HG03521 (cell line): ENCODE data around the gene CLDN6.
A peak's percentile ranks its signal among the peaks of the same experiment; 100 is the strongest.

Experiments
- ATAC-seq: cut with Tn5 transposase; IDR thresholded peaks from one replicate; pipeline ENCODE4 v1.9.1; 2021; ENCODE audit warnings: mild to moderate bottlenecking, moderate library complexity; ENCODE audit not compliant: unreplicated experiment

Gene CLDN6

DNA sequence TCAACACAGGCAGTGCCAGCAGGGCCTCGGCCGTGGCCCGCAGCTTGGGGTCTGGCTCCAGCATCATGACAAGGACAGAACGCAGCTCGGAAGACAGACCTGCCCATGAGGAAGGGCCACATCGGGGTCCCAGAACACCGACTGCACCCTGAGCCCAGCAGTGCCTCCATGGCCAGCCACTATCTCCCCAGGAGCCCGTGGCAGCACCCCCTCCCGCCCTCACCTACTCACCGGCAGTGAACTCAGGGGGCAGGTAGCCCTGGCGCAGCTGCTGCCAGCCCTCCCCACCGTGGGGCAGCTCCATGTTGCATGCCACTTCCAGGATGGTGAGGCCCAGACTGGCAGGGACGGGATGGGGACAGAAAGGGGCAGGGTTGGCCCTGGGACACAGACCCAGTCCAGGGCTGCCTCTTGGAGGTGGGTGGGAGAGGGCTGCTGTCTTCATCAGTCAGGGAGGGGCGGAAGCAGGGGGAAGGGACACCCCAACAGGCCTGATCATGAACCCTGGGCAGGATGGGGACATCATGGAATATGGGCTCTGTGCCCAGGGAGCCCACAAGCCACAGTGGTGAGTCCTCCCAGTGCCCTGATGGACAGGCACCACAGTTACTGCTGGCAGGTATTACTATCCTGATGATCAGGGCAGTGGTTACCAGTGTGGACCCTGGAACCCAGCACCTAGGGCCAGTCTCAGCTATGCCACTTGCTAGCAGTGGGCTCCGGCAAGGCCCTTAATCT is 43.5 kb downstream of the CLDN6 start:
- no peak for ATAC-seq

DNA sequence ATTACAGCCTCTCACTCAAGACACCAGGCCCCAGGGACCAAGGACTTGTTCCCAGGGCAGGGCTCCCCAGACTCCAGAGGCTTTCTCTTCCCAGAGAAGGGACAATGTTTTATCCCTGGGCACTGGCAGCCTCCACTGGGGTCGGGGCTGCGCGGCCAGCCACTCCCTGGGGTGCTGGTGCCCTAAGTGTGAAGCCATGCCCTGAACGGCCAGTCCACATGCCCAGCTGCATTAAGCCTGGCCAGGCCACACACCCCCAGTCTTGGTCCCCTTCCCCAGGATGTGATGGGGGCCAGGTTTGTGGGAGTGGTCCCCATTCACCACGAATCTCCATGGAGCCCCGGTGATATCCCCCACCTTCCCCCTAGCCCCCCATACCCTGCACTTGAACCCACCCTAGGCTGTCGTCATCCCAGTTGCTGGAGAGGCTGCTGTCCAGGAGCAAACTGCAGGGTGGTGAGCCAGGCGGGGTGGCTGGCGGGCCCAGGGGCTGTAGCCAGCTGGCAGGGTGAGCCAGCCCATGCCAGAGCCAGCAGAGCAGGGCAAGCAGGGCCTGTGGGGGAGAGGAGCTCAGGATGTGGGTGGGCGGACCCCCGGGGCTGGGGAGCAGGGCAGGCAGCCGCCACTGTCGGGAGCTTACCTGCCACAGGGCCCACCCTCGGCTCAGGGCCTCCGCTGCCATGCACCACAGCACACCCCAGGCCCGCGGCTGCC is 44.2 kb downstream of the CLDN6 start:
- ATAC-seq: no peak

DNA sequence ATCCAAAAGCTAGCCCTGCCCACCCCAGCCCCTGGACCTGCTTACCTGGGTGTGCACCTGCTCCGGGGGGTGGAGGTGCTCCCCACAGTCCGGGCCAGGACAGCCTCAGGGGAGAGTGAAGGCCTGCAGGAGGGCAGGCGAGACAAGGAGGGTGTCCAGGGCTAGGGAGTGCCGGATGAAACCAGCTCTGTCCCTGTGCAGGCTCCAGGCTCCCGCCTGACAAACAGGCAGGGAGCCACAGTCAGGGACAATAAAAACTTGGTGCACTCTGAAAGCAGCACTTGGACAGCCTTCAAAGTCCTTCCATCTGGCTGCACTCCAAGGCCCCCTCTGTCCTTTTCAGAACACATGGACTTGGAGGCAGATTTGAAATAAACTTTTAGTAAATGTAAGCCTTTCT is 44.9 kb downstream of the CLDN6 start:
- ATAC-seq: no peak

DNA sequence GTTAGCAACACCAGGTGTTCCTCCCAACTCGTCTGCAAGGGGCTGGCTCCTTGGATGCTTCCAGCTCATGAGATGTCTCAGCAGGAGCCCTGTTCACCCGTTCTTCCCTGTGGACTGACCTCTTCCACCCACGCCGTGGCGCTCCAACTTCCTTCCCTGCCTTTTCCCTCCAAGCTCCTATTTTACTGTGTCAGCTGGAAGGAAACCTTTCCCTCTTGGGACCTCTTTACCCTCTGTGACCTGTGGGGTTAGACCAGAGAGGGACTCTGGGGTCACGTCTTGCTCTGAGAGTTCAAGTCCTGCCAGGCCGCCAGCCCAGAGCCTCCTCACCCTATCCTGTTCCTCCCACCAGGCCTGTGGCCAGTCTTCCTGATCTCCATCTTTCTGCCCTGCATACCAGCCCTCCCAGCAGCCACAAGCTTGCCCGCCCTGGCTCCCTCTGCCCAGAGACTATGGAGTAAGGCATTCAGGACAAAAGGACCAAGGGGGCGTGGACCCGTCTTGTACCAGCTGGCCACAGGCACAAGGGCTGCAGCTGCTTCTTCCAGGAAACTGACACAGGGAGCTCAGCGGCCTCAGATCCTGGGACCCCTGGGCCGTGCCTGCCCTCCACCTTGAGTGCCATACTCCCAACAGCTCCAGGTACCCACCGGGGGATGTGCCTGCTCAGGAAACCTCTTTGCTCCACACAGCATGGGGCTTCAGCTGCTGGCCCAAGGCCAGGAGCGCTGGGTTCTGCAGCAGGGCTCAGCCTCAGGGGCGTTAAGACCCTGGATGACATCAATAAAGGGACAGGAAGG is 45.8 kb downstream of the CLDN6 start:
- ATAC-seq: no peak

DNA sequence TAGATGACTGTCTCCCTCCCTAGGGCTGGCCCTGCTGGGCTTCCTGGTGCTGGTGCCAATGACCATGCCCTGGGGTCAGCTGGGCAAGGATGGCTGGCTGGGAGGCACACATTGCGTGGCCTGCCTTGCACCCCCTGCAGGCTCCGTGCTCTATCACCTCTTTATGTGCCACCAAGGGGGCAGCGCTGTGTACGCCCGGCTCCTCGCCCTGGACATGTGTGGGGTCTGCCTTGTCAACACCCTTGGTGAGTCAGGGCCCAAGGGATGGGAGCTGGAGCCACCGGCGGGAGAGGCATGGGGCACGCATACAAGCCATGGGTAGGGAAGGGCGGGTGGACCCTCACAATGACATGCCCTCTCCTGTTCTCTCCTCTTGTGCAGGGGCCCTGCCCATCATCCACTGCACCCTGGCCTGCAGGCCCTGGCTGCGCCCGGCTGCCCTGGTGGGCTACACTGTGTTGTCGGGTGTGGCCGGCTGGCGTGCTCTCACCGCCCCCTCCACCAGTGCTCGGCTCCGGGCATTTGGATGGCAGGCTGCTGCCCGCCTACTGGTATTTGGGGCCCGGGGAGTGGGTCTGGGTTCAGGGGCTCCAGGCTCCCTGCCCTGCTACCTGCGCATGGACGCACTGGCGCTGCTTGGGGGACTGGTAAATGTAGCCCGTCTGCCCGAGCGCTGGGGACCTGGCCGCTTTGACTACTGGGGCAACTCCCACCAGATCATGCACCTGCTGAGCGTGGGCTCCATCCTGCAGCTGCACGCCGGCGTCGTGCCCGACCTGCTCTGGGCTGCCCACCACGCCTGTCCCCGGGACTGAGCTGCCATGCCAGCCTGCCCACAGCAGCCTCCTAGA is 46.6 kb downstream of the CLDN6 start:
- no peak for ATAC-seq

DNA sequence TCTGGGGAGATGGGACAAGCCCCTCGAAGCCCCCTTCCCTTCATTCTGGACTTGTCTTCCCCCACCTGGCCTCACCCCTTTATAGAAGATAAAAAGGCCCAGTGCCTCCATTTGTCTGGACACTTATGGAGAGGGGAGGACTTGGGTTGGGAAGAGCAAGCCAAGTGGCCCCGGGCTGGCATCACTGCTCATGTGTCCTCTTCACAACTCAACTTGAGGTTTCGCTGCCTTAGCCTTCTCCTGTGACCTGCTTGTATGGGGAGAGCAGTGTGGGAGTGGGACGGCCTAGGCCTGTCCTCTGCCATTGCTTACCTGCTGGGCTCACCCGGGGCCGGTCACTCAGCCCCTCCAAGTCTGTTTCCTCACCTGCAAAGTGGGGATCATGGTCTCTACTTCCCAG is 47.4 kb downstream of the CLDN6 start:
- no peak for ATAC-seq

DNA sequence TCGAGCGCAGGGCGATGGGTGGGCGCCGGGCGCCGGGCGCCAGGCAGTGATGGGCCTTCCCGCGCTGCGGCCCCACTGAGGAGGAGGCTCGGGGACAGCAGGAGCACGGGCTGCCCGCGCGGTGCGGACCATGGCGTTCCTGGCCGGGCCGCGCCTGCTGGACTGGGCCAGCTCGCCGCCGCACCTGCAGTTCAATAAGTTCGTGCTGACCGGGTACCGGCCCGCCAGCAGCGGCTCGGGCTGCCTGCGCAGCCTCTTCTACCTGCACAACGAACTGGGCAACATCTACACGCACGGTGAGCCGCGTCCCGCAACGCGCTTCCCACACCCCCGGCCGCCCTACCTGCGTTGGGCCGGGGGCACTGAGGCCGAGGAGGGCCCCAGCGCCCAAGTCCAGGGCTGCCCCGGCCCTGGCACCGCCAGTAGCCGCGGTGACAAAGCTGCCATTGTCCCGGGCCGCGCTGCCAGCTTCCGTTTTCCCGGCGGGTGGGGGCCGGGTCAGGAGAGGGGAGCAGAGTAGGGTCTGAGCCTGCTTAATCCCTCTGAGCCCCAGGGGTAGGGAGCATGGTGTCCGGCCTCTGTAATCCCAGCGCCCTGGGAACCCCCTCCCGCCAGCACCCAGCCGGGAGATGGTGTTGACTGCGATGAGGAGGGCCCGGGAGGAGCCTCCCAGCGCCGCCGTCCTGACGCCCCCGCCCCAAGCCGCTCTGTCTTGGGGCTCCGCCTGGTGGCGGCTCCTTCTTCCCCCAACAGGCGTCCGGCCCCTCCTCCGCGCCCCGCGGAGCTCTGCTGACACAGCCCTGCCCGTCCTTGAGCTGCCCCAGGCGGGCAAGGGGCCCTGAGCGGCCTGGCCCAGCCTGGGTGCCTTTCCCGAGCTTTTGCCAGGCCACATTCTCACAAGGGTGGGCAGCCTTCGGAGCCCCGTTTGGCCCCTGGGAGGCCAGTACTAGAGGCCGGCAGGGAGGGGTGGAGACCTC is 48.1 kb downstream of the CLDN6 start:
- ATAC-seq: no peak

DNA sequence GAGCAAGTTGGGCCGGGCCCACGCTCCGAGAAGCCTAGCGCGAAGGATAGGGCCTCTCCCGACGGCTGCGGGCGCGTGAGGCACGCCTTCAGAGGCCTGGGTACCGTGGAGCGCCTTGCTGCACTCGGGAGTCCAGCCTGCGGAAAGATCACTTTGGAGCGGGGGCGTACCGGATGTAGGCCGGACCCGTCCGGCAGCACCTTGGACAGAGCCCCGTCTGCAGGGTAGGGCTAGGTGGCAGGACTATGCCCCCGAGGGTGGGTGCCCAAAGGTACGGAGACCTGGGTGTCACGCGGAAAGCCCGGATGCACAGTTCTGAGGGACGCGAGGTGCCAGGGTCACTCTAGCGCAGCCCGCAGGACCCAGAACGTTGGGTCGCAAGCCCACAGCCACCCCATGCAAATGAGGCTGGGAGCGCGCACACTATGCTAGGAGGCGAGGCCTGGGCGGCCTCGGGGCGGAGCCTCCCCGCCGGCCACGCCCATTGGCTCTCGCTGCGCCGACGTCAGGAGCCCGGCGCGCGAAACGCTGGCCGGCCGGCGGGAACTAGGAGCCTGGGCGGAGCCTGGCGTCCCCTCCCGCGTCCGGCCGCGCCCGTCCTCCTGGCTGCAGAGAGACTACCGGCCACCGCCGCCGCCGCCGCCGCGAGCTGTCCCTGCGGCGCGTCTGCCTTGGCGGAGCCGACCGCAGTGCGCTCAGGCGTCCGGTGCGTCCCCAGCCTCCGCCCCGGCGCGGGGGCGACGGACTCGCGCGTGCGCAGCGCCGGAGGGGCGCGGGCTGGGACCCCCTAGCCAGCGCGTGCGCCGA is 49.0 kb downstream of the CLDN6 start, which contains the start of gene PAQR4:
TSS of gene PAQR4 (plus strand) at position 611 of the 807 bp plus-strand sequence. CDS start 327 bp downstream, outside the sequence.
- peak; percentile 70 for ATAC-seq

DNA sequence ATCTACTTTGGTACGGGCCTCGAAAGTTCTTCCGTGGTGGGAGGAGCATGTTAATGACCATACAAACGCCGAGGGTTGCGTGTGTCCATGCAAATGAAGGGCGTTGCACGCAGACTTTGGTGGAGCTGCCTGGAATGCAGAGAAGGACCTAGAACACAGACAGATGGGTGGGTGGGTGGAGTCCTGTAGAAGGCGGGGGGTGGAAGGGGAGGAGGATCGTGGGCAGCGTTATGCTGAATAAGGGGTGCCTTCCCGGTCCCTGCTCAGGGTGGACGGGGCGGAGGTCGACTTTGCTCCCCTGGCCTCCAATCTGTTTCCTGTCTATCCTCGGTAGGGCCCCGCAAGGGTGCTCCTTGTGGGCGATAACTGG is 49.6 kb downstream of the CLDN6 start:
- no peak for ATAC-seq

DNA sequence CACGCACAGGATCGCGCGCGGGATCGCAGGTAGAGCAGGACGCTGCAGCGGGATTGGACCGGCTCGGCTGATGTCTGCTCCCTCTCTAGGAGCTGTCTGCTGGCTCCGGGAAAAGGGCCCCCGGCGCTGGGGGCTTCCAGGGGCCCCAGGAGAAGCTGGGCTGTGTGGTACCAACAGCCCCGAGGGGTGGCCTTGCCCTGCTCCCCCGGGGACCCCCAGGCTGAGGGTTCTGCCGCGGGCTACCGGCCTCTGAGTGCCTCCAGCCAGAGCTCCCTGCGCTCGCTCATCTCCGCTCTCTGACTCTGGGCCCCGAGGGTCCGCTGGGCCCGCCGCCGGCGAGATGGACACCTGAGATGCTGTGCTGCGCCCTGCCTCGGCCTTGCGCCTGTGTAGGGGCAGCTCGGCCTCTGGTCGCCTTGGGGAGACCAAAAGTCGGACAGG is 50.2 kb downstream of the CLDN6 start:
- ATAC-seq: no peak

DNA sequence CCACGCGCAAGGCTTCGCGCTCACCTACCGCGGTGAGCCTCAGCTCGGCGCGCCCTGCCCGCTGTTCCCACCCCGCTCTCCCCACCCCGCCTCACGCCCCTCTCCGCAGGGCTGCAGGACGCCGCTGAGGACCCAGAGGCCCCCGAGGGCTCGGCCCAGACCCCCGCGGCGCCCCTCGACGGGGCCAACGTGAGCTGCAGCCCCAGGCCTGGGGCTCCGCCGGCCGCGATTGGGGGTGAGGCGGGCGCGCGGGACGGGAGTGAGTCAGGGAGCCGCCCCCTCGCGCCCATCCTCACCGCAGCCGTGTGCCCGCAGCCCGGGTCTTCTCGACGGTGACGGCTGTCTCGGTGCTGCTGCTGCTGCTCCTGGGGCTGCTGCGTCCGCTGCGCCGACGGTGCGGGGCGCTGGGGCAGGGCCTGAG is 50.8 kb downstream of the CLDN6 start:
- ATAC-seq: no peak

DNA sequence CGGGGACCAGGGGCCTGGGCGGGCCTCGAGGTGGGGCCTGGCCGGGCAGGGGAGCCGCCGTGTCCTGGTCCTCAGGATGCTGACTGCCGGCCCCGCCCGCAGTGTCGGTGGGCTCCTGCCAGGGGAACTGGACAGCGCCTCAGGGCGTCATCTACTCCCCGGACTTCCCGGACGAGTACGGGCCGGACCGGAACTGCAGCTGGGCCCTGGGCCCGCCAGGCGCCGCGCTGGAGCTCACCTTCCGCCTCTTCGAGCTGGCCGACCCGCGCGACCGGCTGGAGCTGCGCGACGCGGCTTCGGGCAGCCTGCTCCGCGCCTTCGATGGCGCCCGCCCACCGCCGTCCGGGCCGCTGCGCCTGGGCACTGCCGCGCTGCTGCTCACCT is 51.2 kb downstream of the CLDN6 start:
- ATAC-seq: no peak

DNA sequence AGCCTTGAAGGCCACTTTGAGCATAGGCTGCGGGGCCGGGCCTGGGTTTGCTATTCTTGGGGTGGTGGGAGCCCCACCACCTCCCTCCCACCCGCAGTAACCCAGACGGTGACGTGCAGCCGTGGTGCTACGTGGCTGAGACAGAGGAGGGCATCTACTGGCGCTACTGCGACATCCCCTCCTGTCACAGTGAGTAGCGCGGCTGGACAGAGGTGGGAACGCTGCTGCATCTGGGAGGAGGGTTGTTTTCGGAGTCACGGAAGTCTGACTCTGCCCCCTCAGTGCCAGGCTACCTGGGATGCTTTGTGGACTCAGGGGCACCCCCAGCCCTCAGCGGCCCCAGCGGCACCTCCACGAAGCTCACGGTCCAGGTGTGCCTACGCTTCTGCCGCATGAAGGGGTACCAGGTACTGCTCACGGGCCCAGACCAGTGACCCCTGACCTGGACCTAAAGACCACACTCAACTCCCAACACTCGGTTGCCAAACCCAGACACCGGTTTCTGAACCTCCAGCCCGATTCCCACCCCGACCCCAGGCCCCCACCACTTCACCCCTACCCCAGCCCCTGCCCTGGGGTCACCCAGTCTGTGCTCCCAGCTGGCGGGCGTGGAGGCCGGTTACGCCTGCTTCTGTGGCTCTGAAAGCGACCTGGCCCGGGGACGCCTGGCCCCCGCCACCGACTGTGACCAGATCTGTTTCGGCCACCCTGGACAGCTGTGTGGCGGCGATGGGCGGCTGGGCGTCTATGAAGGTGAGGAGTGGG is 51.8 kb downstream of the CLDN6 start:
- no peak for ATAC-seq
